NCI-H2029 (cell line): Measurements from ENCODE around the gene P2RX6.
"Not testable (repeated sequence)": the region's sequence is repeated elsewhere in the genome, so short reads cannot be mapped to it uniquely, and the experiment has no call there.

ENCODE experiments used
- DNase-seq: peaks from one replicate; lab custom pipeline; 2025; lab: John Stamatoyannopoulos, UW

The P2RX6 gene

GRCh38 chr22:21052715-21053459, 37.9 kb downstream of the P2RX6 start:
- no peak for DNase-seq

GRCh38 chr22:21054046-21054713, 39.2 kb downstream of the P2RX6 start:
- no peak for DNase-seq

- DNase-seq, result no peak
Measured at GRCh38 chr22:21054714-21055563, 40.0 kb downstream of the P2RX6 start.

- no peak for DNase-seq
Measured at GRCh38 chr22:21055564-21055834, 40.5 kb downstream of the P2RX6 start.

GRCh38 chr22:21055880-21056319, 40.9 kb downstream of the P2RX6 start:
- DNase-seq, result no peak

- not testable (repeated sequence) for DNase-seq
Measured at GRCh38 chr22:21060363-21060762, 45.4 kb downstream of the P2RX6 start.

- not testable (repeated sequence) for DNase-seq
Measured at GRCh38 chr22:21061660-21062321, 46.8 kb downstream of the P2RX6 start.

- not testable (repeated sequence) for DNase-seq
Measured at GRCh38 chr22:21064425-21064824, 49.5 kb downstream of the P2RX6 start.

- DNase-seq, result no peak
Measured at GRCh38 chr22:21064917-21065864, 50.2 kb downstream of the P2RX6 start.

GRCh38 chr22:21067075-21067900, 52.3 kb downstream of the P2RX6 start:
- no peak for DNase-seq

GRCh38 chr22:21067901-21068680, 53.1 kb downstream of the P2RX6 start:
- no peak for DNase-seq

GRCh38 chr22:21068681-21069276, 53.8 kb downstream of the P2RX6 start:
- no peak for DNase-seq

GRCh38 chr22:21069375-21069774, 54.4 kb downstream of the P2RX6 start:
- DNase-seq, result no peak

- no peak for DNase-seq
Measured at GRCh38 chr22:21070690-21071615, 56.0 kb downstream of the P2RX6 start.

- not testable (repeated sequence) for DNase-seq
Measured at GRCh38 chr22:21071796-21072195, 56.8 kb downstream of the P2RX6 start.

GRCh38 chr22:21073023-21073422, 58.1 kb downstream of the P2RX6 start:
- no peak for DNase-seq

GRCh38 chr22:21073482-21073881, 58.5 kb downstream of the P2RX6 start:
- DNase-seq, result no peak
